GM06990 (cell line): ENCODE results near the gene PPP1R14D.

Experiments used
- DNase-seq: peaks from one replicate; pipeline ENCODE4 v3.0.0-alpha.2; 2011; ENCODE audit not compliant: insufficient read length; ENCODE audit errors: extremely low read depth
- H3K27me3 ChIP-seq: replicated peaks from 2 replicates; pipeline ENCODE4 v1.6.0; 2011; ENCODE audit warnings: low read length; ENCODE audit not compliant: control insufficient read depth, insufficient read depth
- H3K36me3 ChIP-seq: 2 replicates; pipeline ENCODE4 v1.5.1; 2011; ENCODE audit warnings: low read length; ENCODE audit not compliant: control insufficient read depth, insufficient read depth
- H3K4me3 ChIP-seq: replicated peaks from 2 replicates; pipeline ENCODE4 v1.5.1; 2011; ENCODE audit warnings: low read depth, mild to moderate bottlenecking, control low read depth, low read length
- CTCF ChIP-seq: IDR thresholded peaks from 2 replicates; pipeline ENCODE4 v1.5.1; 2011; ENCODE audit warnings: low read length, control low read depth, mild to moderate bottlenecking, inconsistent platforms; ENCODE audit not compliant: insufficient read depth, poor library complexity, severe bottlenecking

PPP1R14D gene

GRCh38 chr15:40803076-40803475 is 25.4 kb downstream of the PPP1R14D start:
- DNase-seq, result no peak
- TF ChIP-seq CTCF, result no peak
- H3K27me3 ChIP-seq, result no peaks in the 10 kb centered on the region
- no peak overlapping the region for H3K4me3 ChIP-seq
- peaks cover 2% of the 10 kb centered on the region for H3K36me3 ChIP-seq

GRCh38 chr15:40799523-40799922 is 29.0 kb downstream of the PPP1R14D start:
- DNase-seq, result no peak
- Histone ChIP-seq H3K27me3 (no peaks in the 10 kb centered on the region), H3K4me3 (no peak overlapping the region), H3K36me3 (peaks cover 2% of the 10 kb centered on the region)
- TF ChIP-seq CTCF, result no peak

- Histone ChIP-seq H3K4me3 (no peak overlapping the region), H3K36me3 (no peaks in the 10 kb centered on the region)
- no peak for TF ChIP-seq CTCF
These were observed 32.0 kb downstream of the PPP1R14D start for GRCh38 chr15:40796512-40796911.

GRCh38 chr15:40796041-40796440 is 32.5 kb downstream of the PPP1R14D start:
- no peak for TF ChIP-seq CTCF
- no peak for DNase-seq

More at GRCh38 chr15:40796512-40796911, 32.0 kb downstream of the PPP1R14D start:
- no peak for DNase-seq
- no peaks in the 10 kb centered on the region for H3K27me3 ChIP-seq

GRCh38 chr15:40793216-40793989 is 35.1 kb downstream of the PPP1R14D start:
- TF ChIP-seq CTCF, result no peak

More at GRCh38 chr15:40796041-40796440, 32.5 kb downstream of the PPP1R14D start:
- H3K36me3 ChIP-seq, result no peaks in the 10 kb centered on the region
- no peaks in the 10 kb centered on the region for H3K27me3 ChIP-seq
- H3K4me3 ChIP-seq, result no peak overlapping the region

More at GRCh38 chr15:40793216-40793989, 35.1 kb downstream of the PPP1R14D start:
- Histone ChIP-seq H3K4me3 (no peak overlapping the region), H3K27me3 (no peaks in the 10 kb centered on the region), H3K36me3 (peaks cover 1% of the 10 kb centered on the region; the same call in 1 of the 2 replicates)
- no peak for DNase-seq
